Measurements from ENCODE around the gene MAP3K20.
"Not testable (repeated sequence)": the region's sequence is repeated elsewhere in the genome, so short reads cannot be mapped to it uniquely, and the experiment has no call there.

The MAP3K20 gene

GRCh38 chr2:173164396-173164795 lies 88.8 kb downstream of the MAP3K20 start:
- DNase-seq, result no peak

- no peak for DNase-seq
Measured at GRCh38 chr2:173165443-173166238, 90.0 kb downstream of the MAP3K20 start.

GRCh38 chr2:173171321-173171720 lies 95.7 kb downstream of the MAP3K20 start:
- DNase-seq, result no peak

GRCh38 chr2:173171924-173172643 lies 96.4 kb downstream of the MAP3K20 start:
- no peak for DNase-seq

GRCh38 chr2:173174339-173174738 lies 98.7 kb downstream of the MAP3K20 start:
- DNase-seq, result not testable (repeated sequence)

DNA sequence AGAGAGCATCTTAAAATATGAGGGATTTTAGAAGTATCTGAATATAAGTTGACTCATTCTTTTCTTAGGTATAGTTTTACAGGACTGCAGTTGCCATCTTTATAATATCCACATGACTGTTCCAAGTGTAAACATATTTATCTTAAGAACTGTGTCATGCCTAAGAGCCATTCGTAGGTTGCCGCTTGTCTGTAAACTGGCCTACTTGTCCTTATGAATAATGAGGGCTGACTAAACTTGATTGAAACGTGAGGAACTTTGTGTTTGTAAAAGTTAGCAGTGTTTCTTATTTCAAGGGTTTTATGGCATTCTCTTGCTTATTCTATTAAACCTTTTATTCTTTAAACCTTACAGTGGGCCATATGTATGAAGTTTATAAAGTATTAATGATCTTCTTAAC lies 99.6 kb downstream of the MAP3K20 start:
- no peak for DNase-seq

GRCh38 chr2:173181982-173182381 lies 106.3 kb downstream of the MAP3K20 start:
- no peak for DNase-seq

GRCh38 chr2:173184031-173185004 lies 108.7 kb downstream of the MAP3K20 start:
- DNase-seq, result no peak

DNA sequence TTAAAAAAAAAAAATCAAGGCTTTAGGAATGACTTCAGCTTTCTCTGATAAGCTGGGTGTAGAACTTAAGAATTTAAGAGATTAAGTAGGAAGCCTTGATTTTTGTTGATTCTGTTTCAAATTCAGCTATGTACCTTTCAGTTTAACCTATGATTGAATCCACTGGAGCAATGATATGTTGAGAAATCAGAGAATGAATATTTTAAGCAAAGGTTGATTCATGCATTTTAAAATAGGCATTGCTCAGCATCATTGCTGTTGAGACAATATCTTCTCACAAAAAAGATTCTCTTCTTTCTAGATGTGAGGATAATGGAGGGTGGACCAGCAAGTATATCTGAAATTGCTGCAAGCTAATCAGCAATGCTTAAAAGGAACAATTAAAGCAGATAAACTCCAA lies 109.8 kb downstream of the MAP3K20 start:
- no peak for DNase-seq

DNA sequence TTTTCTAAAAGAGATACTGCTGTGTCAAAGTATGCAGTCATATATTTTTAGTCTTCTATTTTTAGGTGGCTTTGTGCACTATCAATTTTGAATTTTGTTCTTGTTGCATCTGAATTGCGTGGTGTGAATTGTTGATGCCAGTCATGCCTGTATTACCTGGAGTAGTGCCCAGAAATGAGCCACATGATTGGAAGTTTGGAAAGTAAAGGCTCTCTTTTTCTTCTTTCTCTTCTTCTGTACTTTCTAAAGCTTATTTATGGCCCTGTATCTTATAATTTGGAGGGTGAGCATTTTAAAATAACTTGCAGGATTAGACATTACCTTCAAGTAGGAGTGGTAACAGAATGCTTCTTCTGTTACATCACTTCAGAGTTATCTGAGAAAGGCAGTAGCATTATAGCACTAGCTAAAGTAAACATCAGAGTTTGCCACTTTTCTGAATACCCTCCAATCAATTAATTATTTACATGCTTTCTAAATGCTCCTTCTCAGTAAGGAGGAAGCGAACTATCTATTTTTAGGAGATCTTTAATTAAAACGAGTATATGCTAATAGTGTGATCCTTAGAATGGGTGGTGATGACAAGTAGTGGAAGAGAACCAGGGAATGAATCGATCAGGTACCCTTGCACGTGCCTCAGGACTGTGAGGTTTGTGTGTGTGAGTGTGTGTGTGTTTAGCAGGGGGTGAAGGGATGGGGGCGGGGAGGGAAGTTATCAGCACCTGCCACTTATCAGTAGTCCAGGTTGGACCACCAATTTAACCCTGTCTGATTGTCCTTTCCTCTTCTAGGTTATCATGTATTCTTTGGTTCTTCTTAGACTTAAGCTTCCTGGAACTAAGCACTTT lies 112.5 kb downstream of the MAP3K20 start:
- DNase-seq, result no peak

GRCh38 chr2:173191601-173192000 lies 116.0 kb downstream of the MAP3K20 start:
- peak in 1 of 2 donors; percentile 5 for DNase-seq

- no peak for DNase-seq
Measured at GRCh38 chr2:173192071-173192470, 116.4 kb downstream of the MAP3K20 start.

- DNase-seq, result no peak
Measured at GRCh38 chr2:173193925-173194324, 118.3 kb downstream of the MAP3K20 start.

DNA sequence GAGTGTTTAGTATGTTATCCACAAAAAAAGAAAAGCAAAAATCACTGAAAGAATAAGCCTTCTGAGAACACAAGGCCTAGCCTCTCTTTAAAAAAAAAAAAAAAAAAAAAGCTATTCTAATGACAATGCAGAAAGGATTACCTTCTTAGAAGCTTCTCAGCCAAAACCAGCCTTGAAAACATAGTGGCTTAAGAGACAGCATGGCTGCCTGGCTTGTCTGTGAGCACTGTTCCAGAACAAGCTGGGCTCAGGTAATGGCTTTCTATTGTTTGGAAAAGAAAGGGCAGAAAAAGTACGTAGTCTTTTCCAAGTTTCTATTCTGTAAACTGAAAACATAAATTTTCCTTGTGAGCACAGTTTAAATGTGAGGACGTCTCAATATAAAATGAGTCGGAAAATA lies 119.5 kb downstream of the MAP3K20 start:
- no peak for DNase-seq

DNA sequence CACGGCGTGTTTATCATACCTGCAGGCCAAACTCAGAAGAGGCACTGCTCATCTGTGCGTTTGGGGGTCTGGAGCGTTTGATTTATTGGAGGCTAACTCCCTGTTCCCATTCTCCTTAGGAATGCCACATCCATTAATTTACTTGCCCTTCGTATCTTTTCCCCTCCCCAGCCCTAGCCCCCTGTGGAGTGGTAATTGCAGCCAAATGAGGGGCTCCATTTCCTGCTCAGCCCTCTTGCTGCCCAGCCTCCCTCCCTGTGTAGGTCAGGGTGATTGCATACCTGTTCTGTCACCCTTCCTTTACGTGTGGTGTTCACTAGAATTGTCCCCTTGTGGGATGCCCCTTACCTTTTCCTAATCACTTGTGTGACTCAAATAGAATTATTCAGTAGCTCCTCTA lies 120.4 kb downstream of the MAP3K20 start:
- no peak for DNase-seq

DNA sequence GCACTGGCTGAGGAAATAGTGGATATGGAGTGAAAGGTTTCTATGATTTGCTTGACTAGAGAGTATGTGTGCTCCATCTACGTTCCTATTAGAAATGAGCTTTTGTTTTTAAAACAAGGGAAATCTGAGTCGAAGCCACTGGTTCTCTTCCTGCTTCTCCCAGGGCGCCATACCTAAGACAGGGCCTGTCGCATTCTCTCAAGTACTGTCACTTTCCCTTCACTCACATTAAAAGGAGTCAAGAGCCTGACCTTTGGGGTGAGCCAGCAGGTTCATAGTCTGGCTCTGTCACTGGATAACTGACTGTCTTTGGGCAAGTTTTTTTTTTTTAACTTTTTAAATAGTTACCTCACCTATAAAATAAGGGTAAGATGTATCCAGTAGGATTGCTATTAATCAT lies 121.0 kb downstream of the MAP3K20 start:
- no peak for DNase-seq

GRCh38 chr2:173198327-173198726 lies 122.7 kb downstream of the MAP3K20 start:
- no peak for DNase-seq

GRCh38 chr2:173199294-173199693 lies 123.6 kb downstream of the MAP3K20 start:
- DNase-seq, result peak in 1 of 2 donors; percentile 4

- DNase-seq, result no peak
Measured at GRCh38 chr2:173202570-173202969, 126.9 kb downstream of the MAP3K20 start.

- DNase-seq, result no peak
Measured at GRCh38 chr2:173204316-173204715, 128.7 kb downstream of the MAP3K20 start.

DNA sequence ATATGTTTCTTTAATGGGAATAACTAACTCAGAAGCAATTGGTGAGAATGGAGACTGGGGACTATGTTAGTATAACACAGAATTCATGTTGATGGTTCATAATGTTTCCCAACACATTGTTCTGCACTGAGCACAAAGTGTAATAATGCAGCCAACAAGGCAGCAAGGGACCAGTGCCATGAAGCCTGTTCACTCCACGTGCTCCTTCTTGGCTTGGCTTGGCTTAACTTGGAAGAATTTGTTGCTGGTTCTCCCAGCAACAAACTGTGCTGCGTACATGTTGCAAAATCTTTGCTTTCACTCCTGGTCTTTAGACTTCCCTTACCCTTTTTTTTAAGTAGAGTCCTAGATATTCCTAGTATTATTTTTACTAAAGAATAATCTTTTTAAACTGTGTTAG lies 129.7 kb downstream of the MAP3K20 start:
- DNase-seq, result no peak

DNA sequence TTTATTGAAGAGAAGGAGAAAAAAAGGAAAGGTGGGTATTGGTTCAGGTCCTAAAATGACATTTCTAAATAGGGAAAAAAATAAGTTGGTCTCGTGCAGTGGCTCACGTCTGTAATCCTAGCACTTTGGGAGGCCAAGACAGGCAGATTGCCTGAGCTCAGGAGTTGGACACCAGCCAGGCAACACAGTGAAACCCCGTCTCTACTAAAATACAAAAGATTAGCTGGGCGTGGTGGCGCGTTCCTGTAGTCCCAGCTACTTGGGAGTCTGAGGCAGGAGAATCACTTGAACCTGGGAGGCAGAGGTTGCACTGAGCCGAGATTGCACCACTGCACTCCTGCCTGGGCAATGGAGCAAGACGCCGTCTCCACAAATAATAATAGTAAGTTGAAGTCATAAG lies 131.5 kb downstream of the MAP3K20 start:
- not testable (repeated sequence) for DNase-seq
